NT2/D1 (cell line): ENCODE results near the gene CASK.

Source experiments
- DNase-seq: peaks from one replicate; pipeline ENCODE4 v3.0.0-alpha.2; 2011; ENCODE audit warnings: low read depth, low spot score
- H3K27me3 ChIP-seq: 2 replicates; pipeline ENCODE4 v1.6.0; 2011; ENCODE audit warnings: mild to moderate bottlenecking; ENCODE audit not compliant: insufficient read length, insufficient read depth
- H3K36me3 ChIP-seq: 2 replicates; pipeline ENCODE4 v1.6.1; 2011; ENCODE audit warnings: mild to moderate bottlenecking, low read length, mixed read lengths; ENCODE audit not compliant: insufficient read depth, insufficient read length
- H3K4me1 ChIP-seq: 2 replicates; pipeline ENCODE4 v1.5.1; 2011; ENCODE audit not compliant: insufficient read depth, insufficient read length
- H3K4me3 ChIP-seq: 2 replicates; pipeline ENCODE4 v1.5.1; 2011; ENCODE audit warnings: low read depth; ENCODE audit not compliant: insufficient read length
- H3K9ac ChIP-seq: 2 replicates; pipeline ENCODE4 v1.6.0; 2011; ENCODE audit warnings: low read depth; ENCODE audit not compliant: insufficient read length
- H3K9me3 ChIP-seq: 2 replicates; pipeline ENCODE4 v1.5.1; 2011; ENCODE audit warnings: mild to moderate bottlenecking, low read length; ENCODE audit not compliant: insufficient read depth
- SUZ12 ChIP-seq: IDR thresholded peaks from 2 replicates; pipeline ENCODE4 v1.6.1; 2011; ENCODE audit not compliant: insufficient read length, insufficient read depth; ENCODE audit errors: extremely low read depth
- YY1 ChIP-seq: IDR thresholded peaks from 2 replicates; pipeline ENCODE4 v1.6.1; 2011; ENCODE audit not compliant: insufficient read length, insufficient read depth
- ZNF274 ChIP-seq: IDR thresholded peaks from 2 replicates; pipeline ENCODE4 v1.6.1; 2011; ENCODE audit warnings: mild to moderate bottlenecking, low read depth, low read length

The CASK gene

GRCh38 chrX:41733939-41734338, 189.4 kb downstream of the CASK start:
- DNase-seq = no peak
- Histone ChIP-seq H3K9ac (no peak overlapping the region), H3K4me3 (no peak overlapping the region)

GRCh38 chrX:41732260-41732659, 191.1 kb downstream of the CASK start:
- Histone ChIP-seq H3K9me3 (no peaks in the 10 kb centered on the region), H3K4me1 (no peaks in the 10 kb centered on the region), H3K27me3 (no peaks in the 10 kb centered on the region), H3K36me3 (no peaks in the 10 kb centered on the region), H3K9ac (no peak overlapping the region), H3K4me3 (no peak overlapping the region)
- TF ChIP-seq SUZ12 = no peak
- no peak for TF ChIP-seq ZNF274
- no peak for TF ChIP-seq YY1
- no peak for DNase-seq

More at GRCh38 chrX:41733939-41734338, 189.4 kb downstream of the CASK start:
- Histone ChIP-seq H3K36me3 (no peaks in the 10 kb centered on the region), H3K9me3 (no peaks in the 10 kb centered on the region), H3K27me3 (no peaks in the 10 kb centered on the region), H3K4me1 (no peaks in the 10 kb centered on the region)
- TF ChIP-seq YY1 = no peak
- TF ChIP-seq SUZ12 = no peak

- no peak for DNase-seq
- Histone ChIP-seq H3K27me3 (no peaks in the 10 kb centered on the region), H3K4me3 (no peak overlapping the region), H3K9me3 (no peaks in the 10 kb centered on the region), H3K36me3 (no peaks in the 10 kb centered on the region), H3K4me1 (no peaks in the 10 kb centered on the region), H3K9ac (no peak overlapping the region)
- TF ChIP-seq SUZ12 = no peak
- TF ChIP-seq ZNF274 = no peak
- no peak for TF ChIP-seq YY1
Observed at GRCh38 chrX:41730081-41730480, 193.3 kb downstream of the CASK start.

DNA sequence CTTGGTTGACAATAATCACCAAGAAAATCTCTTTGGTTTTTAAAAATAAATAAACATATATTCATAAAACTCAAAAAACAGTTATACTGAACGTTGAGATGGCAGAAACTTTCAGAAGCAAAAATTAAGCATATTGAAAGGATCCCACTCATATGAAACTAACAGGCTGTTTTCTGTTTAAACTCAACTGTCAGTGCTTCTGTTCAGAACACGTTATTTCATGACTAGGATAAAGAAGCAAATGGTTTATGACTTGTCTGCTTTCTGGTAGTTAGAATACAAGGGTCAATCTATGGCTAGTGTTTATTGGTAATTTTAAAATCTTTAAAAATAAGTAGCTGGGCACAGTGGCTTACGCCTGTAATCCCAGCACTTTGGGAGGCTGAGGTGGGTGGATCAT, 195.2 kb downstream of the CASK start:
- TF ChIP-seq ZNF274 = no peak

GRCh38 chrX:41723826-41724225, 199.5 kb downstream of the CASK start, which contains the start of gene GPR82:
Gene GPR82 (plus strand): TSS chrX:41724181. CDS start chrX:41727027, 2,846 bp downstream.
- Histone ChIP-seq H3K4me3 (no peak within 1 kb of the TSS), H3K36me3 (no peaks in the 10 kb centered on the region), H3K9me3 (peaks cover 37% of the 10 kb centered on the region), H3K27me3 (no peaks in the 10 kb centered on the region), H3K9ac (no peak within 1 kb of the TSS), H3K4me1 (no peaks in the 10 kb centered on the region)
- TF ChIP-seq SUZ12 = no peak
- TF ChIP-seq YY1 = no peak
- TF ChIP-seq ZNF274 = no peak
- DNase-seq = no peak

More for the DNA sequence above, 195.2 kb downstream of the CASK start:
- Histone ChIP-seq H3K27me3 (no peaks in the 10 kb centered on the region), H3K4me1 (no peaks in the 10 kb centered on the region), H3K36me3 (no peaks in the 10 kb centered on the region), H3K9me3 (no peaks in the 10 kb centered on the region), H3K9ac (no peak overlapping the region), H3K4me3 (no peak overlapping the region)
- no peak for DNase-seq

- no peak overlapping the region for H3K9ac ChIP-seq
- no peak overlapping the region for H3K4me3 ChIP-seq
- peaks cover 46% of the 10 kb centered on the region for H3K9me3 ChIP-seq
- H3K27me3 ChIP-seq = no peaks in the 10 kb centered on the region
- no peak for DNase-seq
- no peak for TF ChIP-seq SUZ12
- no peak for TF ChIP-seq ZNF274
- TF ChIP-seq YY1 = no peak
- H3K4me1 ChIP-seq = no peaks in the 10 kb centered on the region
- H3K36me3 ChIP-seq = no peaks in the 10 kb centered on the region
Observed at GRCh38 chrX:41722816-41723618, 200.3 kb downstream of the CASK start.

- peaks cover 54% of the 10 kb centered on the region for H3K9me3 ChIP-seq
- no peaks in the 10 kb centered on the region for H3K4me1 ChIP-seq
- DNase-seq = no peak
- no peak overlapping the region for H3K9ac ChIP-seq
- no peak overlapping the region for H3K4me3 ChIP-seq
- no peaks in the 10 kb centered on the region for H3K36me3 ChIP-seq
- H3K27me3 ChIP-seq = no peaks in the 10 kb centered on the region
- TF ChIP-seq ZNF274 (no peak), SUZ12 (no peak)
Observed at GRCh38 chrX:41722214-41722613, 201.1 kb downstream of the CASK start.

GRCh38 chrX:41721590-41721989, 201.8 kb downstream of the CASK start:
- no peaks in the 10 kb centered on the region for H3K4me1 ChIP-seq
- DNase-seq = no peak
- no peaks in the 10 kb centered on the region for H3K27me3 ChIP-seq
- no peak overlapping the region for H3K4me3 ChIP-seq
- H3K36me3 ChIP-seq = no peaks in the 10 kb centered on the region
- no peak overlapping the region for H3K9ac ChIP-seq
- peaks cover 60% of the 10 kb centered on the region for H3K9me3 ChIP-seq
- no peak for TF ChIP-seq SUZ12
